OCI-LY3 (cell line): Measurements from ENCODE around the gene ENPEP.

Source experiments
- EZH2phosphoT487 ChIP-seq: fragments of 200-600 bp; shearing (Covaris generic); IDR thresholded peaks from 2 replicates; pipeline ENCODE4 v1.6.1; 2018; ENCODE audit warnings: antibody characterized with exemption, mixed run types, low read depth
- TF ChIP-seq, protein P1 (sequence below): fragments of 200-600, 300-600 bp; sonication (generic); IDR thresholded peaks from 2 replicates; pipeline ENCODE4 v1.5.1; 2014; ENCODE audit warnings: antibody characterized with exemption, low read length, low read depth

DNA sequence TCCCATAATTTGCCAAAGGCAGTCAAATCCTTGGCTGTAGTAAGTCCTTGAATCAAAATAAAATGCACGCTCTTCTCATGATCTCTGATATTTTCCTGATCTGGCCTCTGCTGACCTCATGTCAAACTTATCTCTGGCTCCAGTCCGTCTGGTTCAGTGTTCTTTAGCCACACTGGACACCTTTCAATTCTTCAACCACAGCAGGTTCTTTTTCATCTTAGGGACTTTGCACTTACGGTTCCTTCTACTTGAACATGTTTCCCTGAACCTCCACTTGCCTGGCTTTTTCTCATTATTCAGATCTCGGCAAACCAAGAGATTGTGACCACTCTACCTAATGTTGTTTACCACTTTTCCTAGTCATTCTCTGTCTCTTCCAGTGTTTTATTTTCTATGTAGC, 10.3 kb downstream of the ENPEP start:
- TF ChIP-seq, protein P1, sequence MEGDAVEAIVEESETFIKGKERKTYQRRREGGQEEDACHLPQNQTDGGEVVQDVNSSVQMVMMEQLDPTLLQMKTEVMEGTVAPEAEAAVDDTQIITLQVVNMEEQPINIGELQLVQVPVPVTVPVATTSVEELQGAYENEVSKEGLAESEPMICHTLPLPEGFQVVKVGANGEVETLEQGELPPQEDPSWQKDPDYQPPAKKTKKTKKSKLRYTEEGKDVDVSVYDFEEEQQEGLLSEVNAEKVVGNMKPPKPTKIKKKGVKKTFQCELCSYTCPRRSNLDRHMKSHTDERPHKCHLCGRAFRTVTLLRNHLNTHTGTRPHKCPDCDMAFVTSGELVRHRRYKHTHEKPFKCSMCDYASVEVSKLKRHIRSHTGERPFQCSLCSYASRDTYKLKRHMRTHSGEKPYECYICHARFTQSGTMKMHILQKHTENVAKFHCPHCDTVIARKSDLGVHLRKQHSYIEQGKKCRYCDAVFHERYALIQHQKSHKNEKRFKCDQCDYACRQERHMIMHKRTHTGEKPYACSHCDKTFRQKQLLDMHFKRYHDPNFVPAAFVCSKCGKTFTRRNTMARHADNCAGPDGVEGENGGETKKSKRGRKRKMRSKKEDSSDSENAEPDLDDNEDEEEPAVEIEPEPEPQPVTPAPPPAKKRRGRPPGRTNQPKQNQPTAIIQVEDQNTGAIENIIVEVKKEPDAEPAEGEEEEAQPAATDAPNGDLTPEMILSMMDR, result no peak
- TF ChIP-seq EZH2phosphoT487, result no peak
